GM12801 (cell line): ENCODE results near the gene SASH1.

Source experiments
- TF ChIP-seq, protein P1 (sequence below): IDR thresholded peaks from one replicate; pipeline ENCODE4 v1.5.1; 2011; ENCODE audit warnings: control low read depth; ENCODE audit not compliant: insufficient read length; ENCODE audit errors: extremely low read depth

The SASH1 gene

DNA sequence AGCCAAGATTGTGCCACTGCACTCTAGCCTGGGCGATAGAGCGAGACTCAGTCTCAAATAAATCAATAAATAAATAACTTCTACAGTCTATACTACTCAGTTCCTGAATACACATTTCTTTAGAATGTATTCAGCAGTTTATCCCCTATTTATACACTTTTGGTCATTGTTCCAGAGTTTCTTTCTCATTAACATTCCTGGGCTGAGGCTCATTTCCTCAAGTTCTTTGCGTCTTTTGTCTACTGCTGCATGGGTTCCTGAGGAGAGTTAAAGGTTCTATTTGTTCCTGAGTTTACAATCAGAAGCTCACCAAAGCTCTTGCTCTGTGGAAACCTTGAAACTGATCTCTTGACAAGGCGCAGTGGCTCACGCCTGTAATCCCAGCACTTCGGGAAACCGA is 37.7 kb upstream of the SASH1 start:
- TF ChIP-seq, protein P1, sequence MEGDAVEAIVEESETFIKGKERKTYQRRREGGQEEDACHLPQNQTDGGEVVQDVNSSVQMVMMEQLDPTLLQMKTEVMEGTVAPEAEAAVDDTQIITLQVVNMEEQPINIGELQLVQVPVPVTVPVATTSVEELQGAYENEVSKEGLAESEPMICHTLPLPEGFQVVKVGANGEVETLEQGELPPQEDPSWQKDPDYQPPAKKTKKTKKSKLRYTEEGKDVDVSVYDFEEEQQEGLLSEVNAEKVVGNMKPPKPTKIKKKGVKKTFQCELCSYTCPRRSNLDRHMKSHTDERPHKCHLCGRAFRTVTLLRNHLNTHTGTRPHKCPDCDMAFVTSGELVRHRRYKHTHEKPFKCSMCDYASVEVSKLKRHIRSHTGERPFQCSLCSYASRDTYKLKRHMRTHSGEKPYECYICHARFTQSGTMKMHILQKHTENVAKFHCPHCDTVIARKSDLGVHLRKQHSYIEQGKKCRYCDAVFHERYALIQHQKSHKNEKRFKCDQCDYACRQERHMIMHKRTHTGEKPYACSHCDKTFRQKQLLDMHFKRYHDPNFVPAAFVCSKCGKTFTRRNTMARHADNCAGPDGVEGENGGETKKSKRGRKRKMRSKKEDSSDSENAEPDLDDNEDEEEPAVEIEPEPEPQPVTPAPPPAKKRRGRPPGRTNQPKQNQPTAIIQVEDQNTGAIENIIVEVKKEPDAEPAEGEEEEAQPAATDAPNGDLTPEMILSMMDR = no peak

DNA sequence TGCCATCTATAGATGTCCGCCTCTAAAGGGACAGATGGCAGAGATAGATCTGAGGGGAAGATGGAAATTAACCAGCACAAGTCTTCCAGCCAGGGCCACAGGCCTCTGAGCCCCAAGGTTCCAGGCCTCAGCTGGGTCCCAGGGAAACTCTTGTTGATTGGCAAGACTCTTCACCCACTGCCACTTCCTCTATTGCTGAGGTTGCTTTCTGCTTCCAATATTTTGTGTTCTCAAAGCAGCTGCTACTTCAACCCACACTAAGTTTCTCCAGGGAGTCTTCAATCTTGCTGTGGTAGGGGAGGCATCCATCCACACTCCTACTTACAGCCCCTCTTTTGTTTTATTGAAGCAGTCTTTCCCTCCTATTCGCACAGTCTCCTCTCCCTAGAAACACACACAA is 36.4 kb upstream of the SASH1 start:
- TF ChIP-seq, protein P1 = no peak

DNA sequence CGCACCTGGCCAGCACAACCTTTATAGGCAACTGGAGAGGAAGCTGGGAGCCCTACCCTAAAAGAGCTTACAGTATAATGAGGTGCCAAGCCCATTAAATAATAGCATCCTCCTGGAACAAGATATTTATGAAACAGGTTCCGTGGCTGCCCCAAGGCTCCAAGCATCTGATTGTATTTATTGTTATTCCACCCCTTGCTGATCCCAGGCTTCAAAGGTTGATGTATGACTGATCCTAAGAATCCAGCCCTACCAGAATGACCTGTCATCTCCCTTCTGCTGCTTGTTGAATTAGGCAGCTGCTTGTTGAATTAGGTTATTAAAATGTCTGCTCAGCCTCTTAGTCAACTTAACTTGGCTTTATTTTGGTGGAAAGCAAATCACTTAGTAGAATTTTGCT is 35.2 kb upstream of the SASH1 start:
- TF ChIP-seq, protein P1 = no peak

DNA sequence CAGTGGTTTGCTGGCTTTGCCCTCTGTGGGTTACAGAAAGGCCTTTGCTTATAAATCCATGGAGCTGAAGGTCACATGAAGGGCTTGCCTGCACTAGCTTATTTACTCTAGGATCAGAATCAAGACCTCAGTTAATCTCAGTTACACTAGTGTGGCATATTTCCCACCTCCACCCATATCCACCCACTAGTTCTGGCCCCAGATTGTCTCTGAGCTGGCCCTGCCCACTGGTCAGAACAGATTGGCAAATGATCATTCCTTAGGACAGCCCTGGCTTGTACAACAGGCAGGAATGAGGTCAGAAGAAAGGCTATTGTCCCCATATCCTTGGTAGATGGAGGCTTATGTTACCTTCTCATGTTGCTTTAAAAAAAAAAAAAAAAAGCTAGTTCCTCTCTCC is 33.3 kb upstream of the SASH1 start:
- TF ChIP-seq, protein P1 = no peak

DNA sequence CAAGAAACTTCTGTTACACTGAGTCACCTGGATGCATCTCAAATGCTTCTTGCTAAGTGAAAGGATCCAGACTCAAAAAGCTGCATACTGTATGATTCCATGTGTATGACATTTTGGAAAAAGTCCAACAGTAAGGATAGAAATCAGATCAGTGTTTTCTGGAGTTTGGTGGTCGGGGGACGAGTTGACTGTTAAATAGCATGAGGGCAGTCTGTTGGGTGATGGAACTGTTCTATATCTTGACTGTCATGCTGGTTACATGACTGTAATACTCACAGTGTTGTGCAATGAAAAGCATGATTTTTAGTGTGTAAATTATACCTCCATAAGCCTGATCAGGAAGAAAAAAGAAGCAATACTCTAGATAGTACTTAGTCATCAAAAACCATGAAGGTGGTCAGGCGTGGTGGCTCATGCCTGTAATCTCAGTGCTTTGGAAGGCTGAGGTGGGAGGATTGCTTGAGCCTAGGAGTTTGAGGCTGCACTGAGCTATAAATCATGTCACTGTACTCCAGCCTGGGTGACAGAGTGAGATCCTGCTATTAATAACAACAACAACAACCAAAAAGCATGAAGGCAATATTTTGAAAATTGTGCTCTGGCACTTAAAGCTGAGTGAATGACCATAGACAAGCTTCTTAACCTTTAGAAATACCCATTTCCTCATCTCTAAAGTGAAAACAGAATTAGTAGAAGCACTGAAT is 30.5 kb upstream of the SASH1 start:
- TF ChIP-seq, protein P1 = no peak

DNA sequence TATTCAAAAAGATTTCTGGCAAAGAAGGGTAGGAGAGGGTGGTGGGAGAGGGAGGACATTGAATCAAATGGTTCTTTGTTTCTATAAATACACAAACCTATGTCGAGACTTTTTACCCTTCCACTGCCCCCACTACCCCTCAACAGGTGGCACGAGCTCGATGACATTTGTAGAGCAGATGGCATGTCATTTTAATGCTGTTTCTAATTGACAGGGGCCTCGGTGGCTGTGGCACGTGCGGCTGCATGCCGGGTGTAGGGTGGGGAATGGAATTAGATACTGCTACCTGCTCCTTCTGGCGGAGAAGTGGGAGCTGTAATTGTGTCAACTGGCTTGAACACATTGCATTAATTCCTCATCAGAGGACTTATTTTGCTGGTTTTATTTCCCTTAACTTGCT is 29.1 kb upstream of the SASH1 start:
- TF ChIP-seq, protein P1 = no peak

DNA sequence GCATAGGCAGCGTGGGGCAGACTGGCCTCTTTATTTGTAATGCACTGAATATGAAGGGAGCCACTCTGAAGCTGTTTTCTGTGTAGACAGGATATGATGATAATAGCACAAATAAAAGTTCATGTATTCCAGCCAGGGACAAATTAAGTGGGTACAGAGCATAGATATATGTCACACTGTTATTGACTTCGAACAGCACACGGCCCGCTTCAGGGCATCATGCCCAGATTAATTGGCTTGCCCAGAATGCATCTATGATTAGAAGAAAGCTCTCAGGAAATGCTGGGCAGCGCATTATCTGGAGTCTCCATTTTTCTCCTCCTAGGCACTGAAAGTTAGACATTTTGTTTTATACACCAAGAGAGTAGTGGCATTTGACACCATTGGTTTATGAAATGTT is 26.3 kb upstream of the SASH1 start:
- TF ChIP-seq, protein P1 = no peak
